Endothelial cell of umbilical vein (primary cell): Measurements from ENCODE around the gene PDE6D. TPM values are rescaled to one million over a fixed set of nuclear protein-coding genes. Genes with fewer than 3 reads are reported as not detected.
"Not testable (repeated sequence)": the region's sequence is repeated elsewhere in the genome, so short reads cannot be mapped to it uniquely, and the experiment has no call there.

Experiments
- BruUV-seq: library from RNA; stranded (reverse); fragments of 400-500 nt; replicated peaks from 2 replicates; lab custom pipeline; 2021; lab: Mats Ljungman, UMichigan
- CTCF ChIA-PET: fragments of 300-600, 350-600 bp; sonication (Branson Sonifier 250); formaldehyde crosslinking; loops from one replicate; lab custom pipeline; 2021; ENCODE audit warnings: antibody characterized with exemption, inconsistent platforms; lab: Charles Lee
- POLR2A ChIA-PET: fragments of 300-600, 350-600 bp; sonication (Branson Sonifier 250); formaldehyde crosslinking; loops from one replicate; lab custom pipeline; 2021; ENCODE audit warnings: antibody characterized with exemption, inconsistent platforms; lab: Charles Lee
- DNase-seq: peaks from one replicate; pipeline ENCODE4 v3.0.0-alpha.2; 2011; ENCODE audit warnings: low read depth, low spot score
- FAIRE-seq: peaks from 2 replicates; lab custom pipeline; 2011; peaks lifted over from hg19 to GRCh38; lab: Jason Lieb, UNC
- H2AFZ ChIP-seq: 2 replicates; pipeline ENCODE4 v1.6.0; 2012; ENCODE audit warnings: low read depth, low read length, control low read depth, inconsistent platforms
- H3K27ac ChIP-seq: 2 replicates; pipeline ENCODE4 v1.5.1; 2011; ENCODE audit warnings: low read depth, mild to moderate bottlenecking, control low read depth, low read length, moderate library complexity; ENCODE audit not compliant: insufficient read depth
- H3K27me3 ChIP-seq, 2 experiments: 2 replicates each; pipeline versions ENCODE4 v1.6.0 to v1.6.1; 2011; ENCODE audit warnings: low read length in 2 of 2, mixed read lengths in 1 of 2; ENCODE audit not compliant: control insufficient read depth in 2 of 2, insufficient read depth in 2 of 2
- H3K36me3 ChIP-seq, 2 experiments: 2 replicates in 1 of 2; 3 replicates in 1 of 2; pipeline ENCODE4 v1.5.1; 2011; ENCODE audit warnings: low read length in 2 of 2, mild to moderate bottlenecking in 1 of 2, moderate library complexity in 1 of 2; ENCODE audit not compliant: control insufficient read depth in 2 of 2, insufficient read depth in 2 of 2; ENCODE audit errors: extremely low read depth in 1 of 2
- H3K4me1 ChIP-seq: 3 replicates; pipeline ENCODE4 v1.5.1; 2011; ENCODE audit warnings: mild to moderate bottlenecking, low read length; ENCODE audit not compliant: control insufficient read depth, insufficient read depth; ENCODE audit errors: extremely low read depth
- H3K4me2 ChIP-seq: 2 replicates; pipeline ENCODE4 v1.6.1; 2011; ENCODE audit warnings: low read length, control low read depth, mixed read lengths; ENCODE audit not compliant: insufficient read depth
- H3K4me3 ChIP-seq, 3 experiments: fragments of 200-600 bp in 1 of 3; sonication (generic), shearing (Covaris generic) in 1 of 3; replicated peaks in 1 of 3; 2 replicates each; pipeline ENCODE4 v1.5.1; 2011 to 2016; ENCODE audit warnings: control low read depth in 3 of 3, low read length in 3 of 3, mild to moderate bottlenecking in 2 of 3, inconsistent platforms in 1 of 3, low read depth in 1 of 3, moderate library complexity in 1 of 3; ENCODE audit not compliant: insufficient read depth in 1 of 3
- H3K79me2 ChIP-seq: 2 replicates; pipeline ENCODE4 v1.6.0; 2012; ENCODE audit warnings: low read length, inconsistent platforms; ENCODE audit not compliant: control insufficient read depth, insufficient read depth
- H3K9ac ChIP-seq: replicated peaks from 2 replicates; pipeline ENCODE3; 2011; ENCODE audit warnings: low read length, control low read depth; ENCODE audit not compliant: insufficient read depth; ENCODE audit errors: extremely low read depth
- H3K9me1 ChIP-seq: replicated peaks from 3 replicates; pipeline ENCODE4 v1.6.0; 2011; ENCODE audit warnings: mild to moderate bottlenecking, low read length; ENCODE audit not compliant: control insufficient read depth, insufficient read depth; ENCODE audit errors: extremely low read depth
- H3K9me3 ChIP-seq: replicated peaks from 2 replicates; pipeline ENCODE4 v1.5.1; 2012; ENCODE audit warnings: low read length, inconsistent platforms; ENCODE audit not compliant: control insufficient read depth, insufficient read depth
- H4K20me1 ChIP-seq: replicated peaks from 2 replicates; pipeline ENCODE3; 2011; ENCODE audit warnings: mild to moderate bottlenecking, low read length; ENCODE audit not compliant: control insufficient read depth, insufficient read depth; ENCODE audit errors: extremely low read depth
- CTCF ChIP-seq, 2 donors: IDR thresholded peaks; 1 replicate in 1 of 2; 2 replicates in 1 of 2; pipeline ENCODE4 v1.5.1; 2011; ENCODE audit warnings: low read length in 2 of 2, mild to moderate bottlenecking in 2 of 2, moderate library complexity in 2 of 2, control low read depth in 1 of 2, inconsistent platforms in 1 of 2, low read depth in 1 of 2; ENCODE audit not compliant: insufficient read depth in 1 of 2; ENCODE audit errors: extremely low read depth in 1 of 2
- EZH2 ChIP-seq: IDR thresholded peaks from 2 replicates; pipeline ENCODE4 v1.6.1; 2012; ENCODE audit warnings: borderline replicate concordance, low read depth, mild to moderate bottlenecking, moderate library complexity, low read length, inconsistent platforms; ENCODE audit not compliant: severe bottlenecking
- FOS ChIP-seq: IDR thresholded peaks from 2 replicates; pipeline ENCODE4 v1.6.1; 2011; ENCODE audit warnings: mild to moderate bottlenecking, low read length, moderate library complexity, borderline replicate concordance; ENCODE audit not compliant: insufficient read depth
- GATA2 ChIP-seq: IDR thresholded peaks from 2 replicates; pipeline ENCODE4 v1.7.0; 2011; ENCODE audit warnings: low read depth, mild to moderate bottlenecking, moderate library complexity, mixed read lengths, low read length; ENCODE audit not compliant: insufficient read length, insufficient read depth
- JUN ChIP-seq: IDR thresholded peaks from 2 replicates; pipeline ENCODE4 v1.6.1; 2011; ENCODE audit warnings: borderline replicate concordance, low read depth; ENCODE audit not compliant: insufficient read length, insufficient read depth
- MAX ChIP-seq: IDR thresholded peaks from 2 replicates; pipeline ENCODE4 v1.6.1; 2011; ENCODE audit not compliant: insufficient read depth, insufficient read length
- MYC ChIP-seq: IDR thresholded peaks from one replicate; pipeline ENCODE4 v1.6.1; 2011; ENCODE audit warnings: mild to moderate bottlenecking, low read depth, low read length
- POLR2A ChIP-seq: IDR thresholded peaks from 2 replicates; pipeline ENCODE4 v1.6.1; 2012; ENCODE audit warnings: low read depth, mild to moderate bottlenecking, control low read depth, low read length
- POLR2AphosphoS5 ChIP-seq: IDR thresholded peaks from 2 replicates; pipeline ENCODE4 v1.6.1; 2012; ENCODE audit warnings: low read depth, mild to moderate bottlenecking, control low read depth, low read length, moderate library complexity; ENCODE audit not compliant: insufficient read depth
- dilution Hi-C: fragments of 300-500 bp; cut with MboI; formaldehyde crosslinking; loops from one replicate; pipeline ENCODE4 v1.15.0; 2019; ENCODE audit warnings: low sequenced_read_pairs; ENCODE audit not compliant: extremely low pct_ligation_motif_present
- intact Hi-C: fragments of 100-400 bp; cut with micrococcal nuclease; formaldehyde crosslinking; loops from one replicate; pipeline ENCODE4 v1.10.0; 2022
- polyA plus RNA-seq, 4 experiments: library from polyadenylated mRNA; depleted of rRNA in 3 of 4; stranded (reverse) in 3 of 4; unstranded in 1 of 4; fragments of >200 nt; gene quantifications; 2 replicates each; pipeline versions ENCODE4 v1.2.1 to v1.2.3, GENCODE V29; 2011 to 2012; ENCODE audit warnings: missing spikeins in 1 of 4
- total RNA-seq: library from RNA; stranded (reverse); gene quantifications from 2 replicates; pipeline ENCODE4 v1.2.3, GENCODE V29; 2021

Gene PDE6D
- total and polyA plus RNA-seq, 2 donors (not counting 3 experiments of a cell fraction or from before 2014, with no cell fraction given), result 23.8 to 36.8 TPM

- no peak overlapping the region for H3K9ac ChIP-seq
- H4K20me1 ChIP-seq, result no peaks in the 10 kb centered on the region
- H3K9me1 ChIP-seq, result no peaks in the 10 kb centered on the region
- FAIRE-seq (peak; percentile 94), DNase-seq (peak; percentile 83)
- peaks cover 11 to 17% of the 10 kb centered on the region in 2 experiments for H3K36me3 ChIP-seq
- no peak overlapping the region for H3K4me3 ChIP-seq
- dilution Hi-C loops, result no loop called here
- H3K27ac ChIP-seq, result peak overlapping the region; percentile 10
- TF ChIP-seq MYC (no peak), JUN (no peak), POLR2AphosphoS5 (peak; percentile 70), POLR2A (no peak), FOS (no peak), CTCF (IDR thresholded peaks at IDR 0.05; ENCODE audit: extremely low read depth in 1 of 2, insufficient read depth in 1 of 2, low read depth in 1 of 2, low read length in 2 of 2) (peak; percentile 91 to 94), GATA2 (no peak), EZH2 (no peak), MAX (peak; percentile 88)
- no peak overlapping the region for H3K4me2 ChIP-seq
- H3K79me2 ChIP-seq, result peaks cover 36% of the 10 kb centered on the region
- intact Hi-C loops, result no loop called here
- no TSS peak for BruUV-seq
- ChIA-PET CTCF (interaction anchor here (0.6 to 13.8 kb wide), 39 partner anchors 7 to 250 kb away, joined by 3 to 583 read pairs (median 5); partner anchors contain the start of genes COPS7B, NCL and PDE6D), POLR2A (interaction anchor here (1.3 kb wide), 1 partner anchor 36 kb away, joined by 8 read pairs; no protein-coding TSS in a partner anchor)
- peaks cover 27% of the 10 kb centered on the region for H3K4me1 ChIP-seq
- no peaks in the 10 kb centered on the region for H3K9me3 ChIP-seq
- H2AFZ ChIP-seq, result no peak overlapping the region
- H3K27me3 ChIP-seq, result no peaks in the 10 kb centered on the region
These were observed 67.1 kb downstream of the PDE6D start for GRCh38 chr2:231713730-231714638.

- H3K9me3 ChIP-seq, FAIRE-seq, H3K27me3 ChIP-seq, H3K4me2 ChIP-seq, H4K20me1 ChIP-seq, H3K9me1 ChIP-seq, H2AFZ ChIP-seq, intact Hi-C loops, H3K4me3 ChIP-seq, BruUV-seq, H3K27ac ChIP-seq, dilution Hi-C loops, DNase-seq, H3K9ac ChIP-seq: not testable (repeated sequence)
- CTCF ChIA-PET, result interaction anchor here (0.6 to 13.8 kb wide), 20 partner anchors 11 to 150 kb away, joined by 3 to 583 read pairs (median 8); partner anchors contain the start of genes COPS7B and PDE6D
- POLR2A ChIA-PET, result interaction anchor here (1.3 kb wide), 1 partner anchor 36 kb away, joined by 8 read pairs; no protein-coding TSS in a partner anchor
- peaks cover 11 to 17% of the 10 kb centered on the region in 2 experiments for H3K36me3 ChIP-seq
- H3K79me2 ChIP-seq, result peaks cover 41% of the 10 kb centered on the region
- peaks cover 27% of the 10 kb centered on the region for H3K4me1 ChIP-seq
These were observed 67.7 kb downstream of the PDE6D start for GRCh38 chr2:231713406-231713729.
